MM.1S (cell line): ENCODE data around the gene PCNT.

Experiments used
- CTCF ChIP-seq: fragments of 300-600 bp; sonication (generic); IDR thresholded peaks from 2 replicates; pipeline ENCODE4 v1.5.1; 2016; ENCODE audit warnings: antibody characterized with exemption, low read length, mixed read lengths
- EZH2 ChIP-seq: fragments of 300-600 bp; sonication (generic); optimal IDR thresholded peaks from 2 replicates; pipeline ENCODE3; 2017; ENCODE audit warnings: low read depth, mild to moderate bottlenecking, antibody characterized with exemption, low read length, mixed read lengths

GRCh38 chr21:46416551-46416950, 92.6 kb downstream of the PCNT start:
- no peak for TF ChIP-seq CTCF
- no peak for TF ChIP-seq EZH2
